Tibial nerve (tissue), 4 donors: ENCODE results near the gene AFAP1L1. TPM values are rescaled to one million over a fixed set of nuclear protein-coding genes. Genes with fewer than 3 reads are reported as not detected.

ENCODE experiments used
- DNase-seq, 2 donors: peaks; one replicate each; pipeline ENCODE4 v3.0.0-alpha.2; 2019; ENCODE audit warnings: low spot score in 2 of 2
- H3K27ac ChIP-seq, 4 donors: fragments of 200-600 bp; sonication (generic) in 3 of 4; one replicate each; pipeline ENCODE4 v1.5.1; 2017 to 2019; ENCODE audit warnings: mild to moderate bottlenecking in 1 of 4
- H3K27me3 ChIP-seq, 2 donors: fragments of 200-600 bp; sonication (generic) in 1 of 2; one replicate each; pipeline versions ENCODE4 v1.5.1 to v1.6.0; 2017 to 2019
- H3K36me3 ChIP-seq, 3 donors: fragments of 200-600 bp; sonication (generic); one replicate each; pipeline ENCODE4 v1.5.1; 2018 to 2019
- H3K4me1 ChIP-seq, 4 donors: fragments of 200-600 bp; sonication (generic) in 3 of 4; one replicate each; pipeline ENCODE4 v1.5.1; 2017 to 2019
- H3K4me3 ChIP-seq, 4 donors: fragments of 200-600 bp; sonication (generic) in 3 of 4; one replicate each; pipeline ENCODE4 v1.5.1; 2017 to 2019; ENCODE audit warnings: mild to moderate bottlenecking in 1 of 4, moderate library complexity in 1 of 4
- H3K9me3 ChIP-seq, 4 donors: fragments of 200-600 bp; sonication (generic) in 3 of 4; one replicate each; pipeline ENCODE4 v1.5.1; 2017 to 2019
- CTCF ChIP-seq, 5 experiments: fragments of 200-600 bp in 3 of 5; fragments of 450-650 bp in 2 of 5; sonication (generic) in 3 of 5; IDR thresholded peaks; one replicate each; pipeline ENCODE4 v1.5.1; 2016 to 2019; ENCODE audit warnings: antibody characterized with exemption in 5 of 5, mild to moderate bottlenecking in 3 of 5, moderate library complexity in 2 of 5
- EP300 ChIP-seq, 2 donors: sonication (generic); formaldehyde crosslinking; IDR thresholded peaks; one replicate each; pipeline ENCODE4 v1.6.1; 2017; ENCODE audit warnings: antibody characterized with exemption in 2 of 2, mild to moderate bottlenecking in 1 of 2
- POLR2A ChIP-seq, 2 donors: fragments of 450-650 bp; IDR thresholded peaks; one replicate each; pipeline ENCODE4 v1.6.1; 2017; ENCODE audit warnings: antibody characterized with exemption in 2 of 2, mild to moderate bottlenecking in 2 of 2, moderate library complexity in 2 of 2
- WGBS, 2 donors: methylation state at CpG; one replicate each; pipeline ENCODE4 v1.1.5; 2018; 5-methylcytosine and 5-hydroxymethylcytosine counted together
- total RNA-seq, 4 donors: library from RNA; depleted of rRNA; stranded (reverse); fragments of >200 nt; gene quantifications; one replicate each; pipeline ENCODE4 v1.1.0, GENCODE V29; 2016

Gene AFAP1L1
- total RNA-seq, 4 donors from 2014 or later = 40.8 to 93.5 (median 91.6) TPM

DNA sequence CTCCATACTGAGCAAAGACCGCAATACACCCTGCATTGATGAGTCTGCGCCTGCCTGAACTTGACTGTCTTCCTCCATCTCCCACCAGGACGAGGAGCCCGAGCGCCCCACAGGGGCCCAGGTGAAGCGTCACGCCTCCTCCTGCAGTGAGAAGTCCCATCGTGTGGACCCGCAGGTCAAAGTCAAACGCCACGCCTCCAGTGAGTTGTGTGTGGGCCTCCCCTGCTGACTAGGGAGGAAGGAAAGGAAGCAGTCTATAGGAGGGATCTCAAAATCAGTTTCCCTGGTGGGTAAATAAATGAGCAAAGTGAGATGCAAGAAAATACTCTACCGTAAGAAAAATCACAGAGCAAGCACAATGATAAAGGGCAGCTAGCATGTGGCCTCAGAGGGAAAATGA is 50.9 kb downstream of the AFAP1L1 start:
- no peaks in the 10 kb centered on the region for H3K9me3 ChIP-seq
- WGBS, 2 donors = 67 to 82% methylated on average over 12 of the region's 12 CpGs
- no peaks in the 10 kb centered on the region for H3K27me3 ChIP-seq
- no peak overlapping the region for H3K4me3 ChIP-seq
- H3K27ac ChIP-seq = peak overlapping the region in 3 of 4 donors; percentile 10 to 68 (median 56)
- no peak for DNase-seq
- H3K4me1 ChIP-seq = peaks cover 0 to 17% (median 10%) of the 10 kb centered on the region in 4 donors
- H3K36me3 ChIP-seq = peaks cover 0 to 74% (median 0%) of the 10 kb centered on the region in 3 donors
- no peak for TF ChIP-seq CTCF (IDR thresholded peaks at IDR 0.05)
- no peak for TF ChIP-seq POLR2A (IDR thresholded peaks at IDR 0.05)
- TF ChIP-seq EP300 (IDR thresholded peaks at IDR 0.05) = no peak

DNA sequence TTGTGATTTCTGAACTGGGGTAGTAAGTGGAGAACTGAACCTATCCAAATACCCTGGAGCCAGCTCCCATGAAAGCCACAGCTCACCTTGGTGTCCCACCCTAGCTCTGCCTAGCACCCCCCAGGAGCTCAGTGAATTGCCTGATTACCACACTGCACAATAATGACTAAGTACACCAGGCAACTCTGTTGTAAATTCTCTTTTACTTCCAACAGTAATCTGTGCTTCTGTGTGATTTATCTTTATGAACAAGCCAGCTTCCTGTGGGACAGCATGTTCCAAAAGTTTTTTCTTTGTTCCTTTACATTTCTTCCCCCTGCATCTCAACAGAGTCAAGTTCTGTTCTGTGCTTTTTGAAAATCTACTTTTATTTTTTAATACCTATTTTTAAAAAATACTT is 51.6 kb downstream of the AFAP1L1 start:
- H3K27ac ChIP-seq = peak overlapping the region in 2 of 4 donors; percentile 56 to 68
- no peak overlapping the region for H3K4me3 ChIP-seq
- no peaks in the 10 kb centered on the region for H3K27me3 ChIP-seq
- no peak for DNase-seq
- peaks cover 0 to 73% (median 0%) of the 10 kb centered on the region in 3 donors for H3K36me3 ChIP-seq
- H3K4me1 ChIP-seq = peaks cover 0 to 17% (median 10%) of the 10 kb centered on the region in 4 donors
- no peaks in the 10 kb centered on the region for H3K9me3 ChIP-seq
- TF ChIP-seq POLR2A (IDR thresholded peaks at IDR 0.05) (no peak), CTCF (IDR thresholded peaks at IDR 0.05) (no peak), EP300 (IDR thresholded peaks at IDR 0.05) (no peak)

DNA sequence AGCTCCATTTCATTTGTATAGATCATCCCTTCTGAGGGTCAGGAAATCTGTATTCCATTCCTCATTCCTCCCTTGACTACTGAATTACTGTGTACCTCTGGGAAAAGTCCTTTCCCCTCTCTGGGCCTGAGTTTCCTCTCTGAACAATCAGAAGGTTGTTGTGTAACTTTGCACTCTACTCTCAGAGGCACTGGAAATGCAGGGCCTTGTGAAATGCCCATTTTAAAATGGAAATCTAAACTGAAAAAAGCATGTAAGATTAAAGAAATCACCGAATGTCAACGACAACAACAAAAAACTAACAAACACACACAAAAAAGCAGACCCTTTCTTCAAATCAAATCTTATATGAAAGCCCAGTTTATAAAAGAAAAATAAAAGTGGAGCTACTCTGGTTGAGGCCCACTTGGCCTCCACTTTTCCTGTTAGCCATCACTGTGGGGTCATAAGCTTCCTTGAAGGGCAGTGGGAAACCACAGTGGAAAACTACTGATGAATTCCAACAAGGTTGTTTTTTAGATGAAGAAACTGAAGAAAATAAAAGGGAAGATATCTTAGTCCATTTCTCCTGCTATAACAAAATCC is 52.1 kb downstream of the AFAP1L1 start:
- no peaks in the 10 kb centered on the region for H3K9me3 ChIP-seq
- peak overlapping the region in 2 of 4 donors; percentile 26 to 56 for H3K27ac ChIP-seq
- H3K27me3 ChIP-seq = no peaks in the 10 kb centered on the region
- peaks cover 0 to 17% (median 10%) of the 10 kb centered on the region in 4 donors for H3K4me1 ChIP-seq
- DNase-seq = no peak
- H3K4me3 ChIP-seq = no peak overlapping the region
- TF ChIP-seq EP300 (IDR thresholded peaks at IDR 0.05) (peak in 1 of 2 donors; percentile 6), CTCF (IDR thresholded peaks at IDR 0.05) (no peak)
- peaks cover 0 to 74% (median 0%) of the 10 kb centered on the region in 3 donors for H3K36me3 ChIP-seq
- 73 to 80% methylated on average over 2 of the region's 2 CpGs for WGBS, 2 donors

DNA sequence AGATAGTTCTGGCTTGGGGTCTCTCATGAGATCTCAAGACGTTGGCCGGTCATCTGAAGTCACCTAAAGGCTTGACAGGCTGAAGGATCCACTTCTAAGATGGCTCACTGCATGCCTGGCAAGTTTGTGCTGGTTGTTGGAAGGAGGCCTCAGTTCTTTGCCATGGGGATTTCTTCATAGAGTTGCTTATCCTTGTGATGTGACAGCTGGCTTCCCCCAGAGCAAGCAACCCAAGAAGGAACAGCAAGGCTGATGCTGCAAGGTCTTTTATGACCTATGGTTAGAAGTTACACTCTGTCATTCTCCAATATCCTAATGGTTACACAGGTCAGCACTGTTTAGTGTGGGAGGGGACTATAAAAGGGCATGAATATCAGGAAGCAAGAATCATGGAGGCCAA is 53.0 kb downstream of the AFAP1L1 start:
- peaks cover 0 to 74% (median 0%) of the 10 kb centered on the region in 3 donors for H3K36me3 ChIP-seq
- no peak overlapping the region for H3K4me3 ChIP-seq
- H3K27ac ChIP-seq = peak overlapping the region in 1 of 4 donors; percentile 26
- peaks cover 0 to 17% (median 10%) of the 10 kb centered on the region in 4 donors for H3K4me1 ChIP-seq
- no peak for DNase-seq
- H3K27me3 ChIP-seq = no peaks in the 10 kb centered on the region
- no peaks in the 10 kb centered on the region for H3K9me3 ChIP-seq
- TF ChIP-seq POLR2A (IDR thresholded peaks at IDR 0.05) (no peak), CTCF (IDR thresholded peaks at IDR 0.05) (no peak), EP300 (IDR thresholded peaks at IDR 0.05) (no peak)
- 87 to 94% methylated on average over 2 of the region's 2 CpGs for WGBS, 2 donors

- H3K27me3 ChIP-seq = no peaks in the 10 kb centered on the region
- H3K9me3 ChIP-seq = no peaks in the 10 kb centered on the region
- H3K4me1 ChIP-seq = peaks cover 0 to 15% (median 10%) of the 10 kb centered on the region in 4 donors
- H3K4me3 ChIP-seq = no peak overlapping the region
- no peak overlapping the region for H3K27ac ChIP-seq
- TF ChIP-seq EP300 (IDR thresholded peaks at IDR 0.05) (no peak), POLR2A (IDR thresholded peaks at IDR 0.05) (no peak), CTCF (IDR thresholded peaks at IDR 0.05) (no peak)
- no peak for DNase-seq
- H3K36me3 ChIP-seq = peaks cover 0 to 74% (median 0%) of the 10 kb centered on the region in 3 donors
Observed at GRCh38 chr5:149325166-149325735, 53.6 kb downstream of the AFAP1L1 start.
